Uterus (tissue), 4 donors: ENCODE results near the gene KAT7. TPM values are rescaled to one million over a fixed set of nuclear protein-coding genes. Genes with fewer than 3 reads are reported as not detected.
A peak's percentile ranks its signal among the peaks of the same experiment; 100 is the strongest.

ENCODE experiments used
- DNase-seq, 2 donors: peaks; one replicate each; pipeline ENCODE4 v3.0.0-alpha.2; 2019 to 2020
- H3K27ac ChIP-seq, 2 donors: fragments of 200-600 bp; sonication (generic); 1 replicate in 1 of 2; 2 replicates in 1 of 2; pipeline ENCODE4 v1.5.1; 2016 to 2018
- H3K27me3 ChIP-seq, 2 donors: fragments of 200-600 bp; sonication (generic); one replicate each; pipeline ENCODE4 v1.5.1; 2018 to 2019; ENCODE audit warnings: control low read depth in 1 of 2
- H3K36me3 ChIP-seq, 2 donors: fragments of 200-600 bp; sonication (generic); one replicate each; pipeline ENCODE4 v1.5.1; 2019; ENCODE audit warnings: control low read depth in 1 of 2
- H3K4me1 ChIP-seq, 2 donors: fragments of 200-600 bp; sonication (generic); one replicate each; pipeline ENCODE4 v1.5.1; 2018 to 2019; ENCODE audit warnings: control low read depth in 1 of 2
- H3K4me3 ChIP-seq, 2 donors: fragments of 200-600 bp; sonication (generic); 1 replicate in 1 of 2; 2 replicates in 1 of 2; pipeline ENCODE4 v1.5.1; 2018 to 2019; ENCODE audit warnings: mild to moderate bottlenecking in 1 of 2
- H3K9me3 ChIP-seq, 2 donors: fragments of 200-600 bp; sonication (generic); one replicate each; pipeline ENCODE4 v1.5.1; 2019; ENCODE audit warnings: control low read depth in 1 of 2
- POLR2A ChIP-seq, 2 donors: fragments of 450-650 bp; IDR thresholded peaks; one replicate each; pipeline ENCODE4 v1.6.1; 2016; ENCODE audit warnings: antibody characterized with exemption in 2 of 2, mild to moderate bottlenecking in 1 of 2, moderate library complexity in 1 of 2
- intact Hi-C: fragments of 100-400 bp; cut with DNase I; formaldehyde crosslinking; loops from one replicate; pipeline ENCODE4 v1.15.1; 2023; ENCODE audit warnings: low total_unique reads
- total RNA-seq, 4 donors: library from RNA; depleted of rRNA in 3 of 4; stranded (reverse); fragments of >200 nt in 3 of 4; gene quantifications; one replicate each; pipeline versions ENCODE4 v1.1.0 to v1.2.4, GENCODE V29; 2014 to 2023
- TF ChIP-seq, protein P1 (sequence below), 4 experiments: fragments of 200-600 bp in 2 of 4; fragments of 450-650 bp in 2 of 4; sonication (generic) in 2 of 4; IDR thresholded peaks; one replicate each; pipeline ENCODE4 v1.5.1; 2016 to 2019; ENCODE audit warnings: antibody characterized with exemption in 4 of 4, mild to moderate bottlenecking in 2 of 4, moderate library complexity in 1 of 4
- donor health status: DM: yes; HTN: yes; CAD: no.

KAT7 gene
- total RNA-seq, 4 donors from 2014 or later = 16.8 to 117 (median 40.8) TPM

DNA sequence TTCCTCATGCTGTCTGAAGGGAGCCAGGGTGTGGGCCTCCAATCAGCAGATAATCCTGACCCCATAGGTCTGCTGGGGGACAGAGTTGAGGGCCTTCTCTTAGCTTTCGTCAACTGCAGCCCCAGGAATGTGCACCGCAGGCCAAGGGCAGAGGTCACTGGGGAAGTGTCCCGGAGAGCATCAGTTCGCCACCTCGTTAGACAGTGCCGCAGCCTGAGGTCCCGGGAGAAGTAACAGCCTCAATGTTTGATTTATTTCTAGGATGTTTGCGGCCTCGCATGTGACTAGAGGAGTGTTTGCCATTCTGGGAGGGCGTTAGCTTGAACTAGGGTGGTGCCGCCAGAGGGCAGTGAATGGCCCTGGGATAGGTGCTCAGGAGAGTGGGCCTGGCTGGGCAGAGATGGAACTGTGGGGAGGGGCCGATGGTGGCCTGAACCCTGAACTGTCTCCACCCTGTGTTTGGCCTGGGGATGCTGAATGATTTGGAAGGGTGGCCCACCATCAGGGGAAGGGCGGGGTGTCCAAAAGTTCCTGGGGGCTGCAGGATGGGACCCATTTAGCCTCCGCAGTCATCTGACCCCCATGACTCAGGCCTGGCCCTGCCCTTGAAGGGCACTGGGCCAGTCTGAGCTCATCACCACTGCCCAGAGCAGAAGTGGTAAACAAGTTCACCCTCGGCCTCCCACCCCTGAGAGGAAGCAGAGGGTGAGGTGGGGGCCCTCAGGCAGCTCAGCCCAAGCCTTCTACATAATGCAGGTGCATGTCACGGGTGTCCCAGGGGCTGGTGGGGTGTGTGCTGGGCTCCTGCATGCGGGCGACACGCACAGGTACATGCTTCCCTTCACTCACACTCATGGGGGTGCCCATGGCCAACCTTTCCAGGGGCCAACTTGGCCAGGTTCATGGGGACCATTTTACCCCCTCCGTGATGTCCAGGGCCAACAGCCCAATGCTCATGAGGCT lies 71.8 kb downstream of the KAT7 start:
- no peak for TF ChIP-seq POLR2A (IDR thresholded peaks at IDR 0.05)
- TF ChIP-seq, protein P1, sequence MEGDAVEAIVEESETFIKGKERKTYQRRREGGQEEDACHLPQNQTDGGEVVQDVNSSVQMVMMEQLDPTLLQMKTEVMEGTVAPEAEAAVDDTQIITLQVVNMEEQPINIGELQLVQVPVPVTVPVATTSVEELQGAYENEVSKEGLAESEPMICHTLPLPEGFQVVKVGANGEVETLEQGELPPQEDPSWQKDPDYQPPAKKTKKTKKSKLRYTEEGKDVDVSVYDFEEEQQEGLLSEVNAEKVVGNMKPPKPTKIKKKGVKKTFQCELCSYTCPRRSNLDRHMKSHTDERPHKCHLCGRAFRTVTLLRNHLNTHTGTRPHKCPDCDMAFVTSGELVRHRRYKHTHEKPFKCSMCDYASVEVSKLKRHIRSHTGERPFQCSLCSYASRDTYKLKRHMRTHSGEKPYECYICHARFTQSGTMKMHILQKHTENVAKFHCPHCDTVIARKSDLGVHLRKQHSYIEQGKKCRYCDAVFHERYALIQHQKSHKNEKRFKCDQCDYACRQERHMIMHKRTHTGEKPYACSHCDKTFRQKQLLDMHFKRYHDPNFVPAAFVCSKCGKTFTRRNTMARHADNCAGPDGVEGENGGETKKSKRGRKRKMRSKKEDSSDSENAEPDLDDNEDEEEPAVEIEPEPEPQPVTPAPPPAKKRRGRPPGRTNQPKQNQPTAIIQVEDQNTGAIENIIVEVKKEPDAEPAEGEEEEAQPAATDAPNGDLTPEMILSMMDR (IDR thresholded peaks at IDR 0.05) = no peak
- intact Hi-C loops = loop anchor here (5.0 kb wide), 1 partner anchor 137 kb away; the partner anchor contains the start of gene DLX3
- H3K4me1 ChIP-seq = no peaks in the 10 kb centered on the region
- H3K9me3 ChIP-seq = no peaks in the 10 kb centered on the region
- no peak overlapping the region for H3K4me3 ChIP-seq
- DNase-seq = no peak
- no peak overlapping the region for H3K27ac ChIP-seq
- no peaks in the 10 kb centered on the region for H3K36me3 ChIP-seq
- no peaks in the 10 kb centered on the region for H3K27me3 ChIP-seq

DNA sequence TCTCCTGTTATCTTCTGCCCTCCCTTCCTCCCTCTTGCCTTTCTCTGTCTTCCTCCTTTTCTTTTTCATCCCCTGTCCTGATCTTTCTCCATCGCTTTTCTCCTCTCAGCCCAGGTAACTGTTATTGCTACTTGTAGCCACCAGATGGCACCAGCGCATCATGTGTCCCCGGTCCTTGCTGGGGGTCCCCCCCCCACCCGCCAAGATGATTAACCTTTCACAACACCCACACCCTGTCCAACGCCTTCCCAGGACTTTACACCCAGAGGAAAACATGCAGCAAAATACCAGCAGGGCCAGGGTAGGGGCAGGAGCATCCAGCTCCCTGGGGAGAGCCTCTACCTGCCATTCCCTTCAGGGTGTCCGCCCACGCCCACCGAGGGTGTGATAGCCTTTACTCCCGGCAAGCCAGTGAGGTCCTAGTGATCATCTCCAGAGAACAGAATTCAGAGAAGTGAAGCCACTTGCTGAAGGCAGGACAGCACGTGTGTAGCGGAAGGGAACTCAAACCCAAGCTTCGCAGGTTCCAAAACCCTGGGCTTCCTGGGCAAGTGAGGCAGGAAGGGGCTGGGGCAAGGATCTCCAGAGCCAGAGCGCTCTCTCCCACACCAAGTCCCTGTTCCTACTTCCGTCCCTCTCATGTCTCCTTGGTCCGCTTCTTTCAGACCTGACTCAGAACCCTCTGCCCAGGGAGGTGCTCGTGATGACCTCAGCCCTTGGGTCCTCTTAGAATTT lies 72.8 kb downstream of the KAT7 start:
- H3K27ac ChIP-seq = no peak overlapping the region
- no peaks in the 10 kb centered on the region for H3K36me3 ChIP-seq
- intact Hi-C loops = loop anchor here (5.0 kb wide), 1 partner anchor 136 kb away; the partner anchor contains the start of gene DLX3
- H3K4me1 ChIP-seq = no peaks in the 10 kb centered on the region
- H3K27me3 ChIP-seq = no peaks in the 10 kb centered on the region
- peak in 1 of 2 donors; percentile 40 for DNase-seq
- no peak overlapping the region for H3K4me3 ChIP-seq
- no peaks in the 10 kb centered on the region for H3K9me3 ChIP-seq
- TF ChIP-seq POLR2A (IDR thresholded peaks at IDR 0.05) = no peak
- TF ChIP-seq, protein P1 (IDR thresholded peaks at IDR 0.05) = peak; percentile 62 to 81 (median 76)

DNA sequence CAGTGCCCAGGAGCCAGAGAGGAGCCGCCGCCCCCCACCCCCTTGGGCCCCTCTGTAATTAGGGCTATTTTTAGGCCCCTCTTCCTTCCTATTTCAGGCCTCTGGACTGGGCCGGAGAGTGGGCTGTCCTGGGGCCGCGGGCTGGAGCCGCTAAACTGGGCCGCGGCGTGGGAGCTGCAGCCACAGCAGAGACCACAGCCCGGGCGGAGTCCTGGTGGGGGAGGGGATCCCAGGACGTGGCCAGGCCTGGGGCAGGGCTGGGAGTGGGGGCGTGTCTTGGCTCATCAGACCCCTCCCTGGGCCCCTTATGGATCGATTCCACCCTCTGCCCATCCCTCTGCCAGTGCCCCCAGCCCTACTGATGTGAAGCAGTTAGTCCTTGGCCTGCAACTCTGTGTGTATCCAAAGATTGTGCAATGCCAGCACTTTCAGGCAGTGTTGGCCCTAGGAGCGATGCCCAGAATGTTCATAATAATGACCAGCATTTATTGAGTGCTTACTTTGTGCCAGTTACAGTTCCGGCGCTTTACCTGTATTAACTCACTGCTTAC lies 74.4 kb downstream of the KAT7 start:
- Histone ChIP-seq H3K4me3 (no peak overlapping the region), H3K27me3 (no peaks in the 10 kb centered on the region), H3K9me3 (no peaks in the 10 kb centered on the region), H3K36me3 (no peaks in the 10 kb centered on the region), H3K27ac (no peak overlapping the region), H3K4me1 (no peaks in the 10 kb centered on the region)
- no peak for TF ChIP-seq POLR2A (IDR thresholded peaks at IDR 0.05)
- TF ChIP-seq, protein P1 (IDR thresholded peaks at IDR 0.05) = no peak
- DNase-seq = no peak
- intact Hi-C loops = loop anchor here (5.0 kb wide), 1 partner anchor 134 kb away; the partner anchor contains the start of gene DLX3

DNA sequence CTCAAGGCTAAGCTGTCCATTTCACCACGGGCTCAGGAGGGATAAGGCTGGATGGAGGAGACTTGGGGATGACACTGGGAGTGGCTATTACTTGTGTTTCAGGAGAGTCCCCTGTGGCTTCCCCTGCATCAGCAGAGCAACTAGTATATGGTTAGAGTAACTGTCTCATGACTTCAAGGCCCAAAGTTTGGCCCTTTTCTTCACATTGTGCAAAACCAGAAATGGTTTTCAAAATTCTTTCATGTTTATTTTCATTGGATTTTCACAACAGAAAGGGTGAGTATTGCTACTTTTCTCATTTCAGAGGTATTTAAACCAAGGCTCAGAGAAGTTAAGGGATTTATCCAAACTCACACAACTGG lies 77.5 kb downstream of the KAT7 start:
- H3K4me3 ChIP-seq = no peak overlapping the region
- TF ChIP-seq, protein P1 (IDR thresholded peaks at IDR 0.05) = no peak
- TF ChIP-seq POLR2A (IDR thresholded peaks at IDR 0.05) = no peak
- H3K4me1 ChIP-seq = no peaks in the 10 kb centered on the region
- no peaks in the 10 kb centered on the region for H3K27me3 ChIP-seq
- no peak for DNase-seq
- no peaks in the 10 kb centered on the region for H3K9me3 ChIP-seq
- no peaks in the 10 kb centered on the region for H3K36me3 ChIP-seq
- intact Hi-C loops = no loop called here
- no peak overlapping the region for H3K27ac ChIP-seq
